BLaER1 (cell line): Measurements from ENCODE around the gene CD27.

Experiments used
- H3K27ac ChIP-seq: shearing (Covaris generic); formaldehyde crosslinking; 2 replicates; pipeline ENCODE4 v1.8.1; 2022
- H3K27me3 ChIP-seq: shearing (Covaris generic); formaldehyde crosslinking; 2 replicates; pipeline ENCODE4 v1.8.1; 2022
- H3K36me3 ChIP-seq: shearing (Covaris generic); formaldehyde crosslinking; 2 replicates; pipeline ENCODE4 v1.8.1; 2022
- H3K4me1 ChIP-seq: shearing (Covaris generic); formaldehyde crosslinking; 2 replicates; pipeline ENCODE4 v1.8.1; 2022
- H3K4me2 ChIP-seq: shearing (Covaris generic); formaldehyde crosslinking; 2 replicates; pipeline ENCODE4 v1.8.1; 2022
- H3K4me3 ChIP-seq: shearing (Covaris generic); formaldehyde crosslinking; 2 replicates; pipeline ENCODE4 v1.8.1; 2022
- H3K9ac ChIP-seq: shearing (Covaris generic); formaldehyde crosslinking; 2 replicates; pipeline ENCODE4 v1.8.1; 2022
- H3K9me3 ChIP-seq: shearing (Covaris generic); formaldehyde crosslinking; 2 replicates; pipeline ENCODE4 v1.8.1; 2022
- H4K20me1 ChIP-seq: shearing (Covaris generic); formaldehyde crosslinking; 2 replicates; pipeline ENCODE4 v1.8.1; 2022
- Cebpa-rat ChIP-seq: shearing (Covaris generic); IDR thresholded peaks from 2 replicates; pipeline ENCODE4 v1.8.1; 2022

The CD27 gene

GRCh38 chr12:6450869-6451347 is 6.2 kb downstream of the CD27 start:
- peak overlapping the region; percentile 75 for H3K4me3 ChIP-seq
- H4K20me1 ChIP-seq: no peaks in the 10 kb centered on the region
- peak overlapping the region; percentile 94 for H3K27ac ChIP-seq
- peaks cover 26% of the 10 kb centered on the region for H3K36me3 ChIP-seq
- TF ChIP-seq Cebpa-rat: no peak
- H3K9me3 ChIP-seq: no peaks in the 10 kb centered on the region
- H3K9ac ChIP-seq: peak overlapping the region; percentile 87
- no peaks in the 10 kb centered on the region for H3K27me3 ChIP-seq
- peaks cover 78% of the 10 kb centered on the region for H3K4me1 ChIP-seq
- peak overlapping the region; percentile 98 for H3K4me2 ChIP-seq

GRCh38 chr12:6451348-6452244 is 6.8 kb downstream of the CD27 start, which contains the start of gene TAPBPL:
Gene TAPBPL, plus strand, starts transcription at chr12:6452042. Its CDS starts 207 bp downstream, at chr12:6452249.
- TF ChIP-seq Cebpa-rat: no peak
- Histone ChIP-seq H3K4me1 (peaks cover 71% of the 10 kb centered on the region), H4K20me1 (no peaks in the 10 kb centered on the region), H3K4me2 (peak within 1 kb of the TSS; percentile 98), H3K36me3 (peaks cover 32% of the 10 kb centered on the region), H3K27me3 (no peaks in the 10 kb centered on the region), H3K9ac (peak within 1 kb of the TSS; percentile 87), H3K27ac (peak within 1 kb of the TSS; percentile 94), H3K4me3 (peak within 1 kb of the TSS; percentile 75), H3K9me3 (no peaks in the 10 kb centered on the region)

- TF ChIP-seq Cebpa-rat: no peak
- H3K36me3 ChIP-seq: peaks cover 40% of the 10 kb centered on the region
- H3K4me1 ChIP-seq: peaks cover 69% of the 10 kb centered on the region
- peak overlapping the region; percentile 98 for H3K4me2 ChIP-seq
- H3K4me3 ChIP-seq: peak overlapping the region; percentile 75
- H3K27me3 ChIP-seq: no peaks in the 10 kb centered on the region
- peak overlapping the region; percentile 94 for H3K27ac ChIP-seq
- H3K9me3 ChIP-seq: no peaks in the 10 kb centered on the region
- no peaks in the 10 kb centered on the region for H4K20me1 ChIP-seq
- peak overlapping the region; percentile 87 for H3K9ac ChIP-seq
These were observed 7.6 kb downstream of the CD27 start for GRCh38 chr12:6452245-6452943.

- Histone ChIP-seq H3K36me3 (peaks cover 47% of the 10 kb centered on the region), H3K27ac (peak overlapping the region; percentile 94), H4K20me1 (no peaks in the 10 kb centered on the region), H3K4me1 (peaks cover 69% of the 10 kb centered on the region), H3K4me2 (peak overlapping the region; percentile 98), H3K9ac (peak overlapping the region; percentile 87), H3K27me3 (no peaks in the 10 kb centered on the region), H3K4me3 (peak overlapping the region; percentile 75), H3K9me3 (no peaks in the 10 kb centered on the region)
- TF ChIP-seq Cebpa-rat: no peak
These were observed 8.3 kb downstream of the CD27 start for GRCh38 chr12:6452944-6453630.

- TF ChIP-seq Cebpa-rat: no peak
- Histone ChIP-seq H3K4me3 (no peak overlapping the region), H3K27ac (no peak overlapping the region), H3K4me1 (peaks cover 77% of the 10 kb centered on the region), H3K36me3 (peaks cover 78% of the 10 kb centered on the region), H3K4me2 (peak overlapping the region; percentile 18; the same call in 1 of the 2 replicates), H3K27me3 (no peaks in the 10 kb centered on the region), H3K9ac (no peak overlapping the region), H4K20me1 (no peaks in the 10 kb centered on the region), H3K9me3 (no peaks in the 10 kb centered on the region)
These were observed 12.6 kb downstream of the CD27 start for GRCh38 chr12:6457220-6457945.

DNA sequence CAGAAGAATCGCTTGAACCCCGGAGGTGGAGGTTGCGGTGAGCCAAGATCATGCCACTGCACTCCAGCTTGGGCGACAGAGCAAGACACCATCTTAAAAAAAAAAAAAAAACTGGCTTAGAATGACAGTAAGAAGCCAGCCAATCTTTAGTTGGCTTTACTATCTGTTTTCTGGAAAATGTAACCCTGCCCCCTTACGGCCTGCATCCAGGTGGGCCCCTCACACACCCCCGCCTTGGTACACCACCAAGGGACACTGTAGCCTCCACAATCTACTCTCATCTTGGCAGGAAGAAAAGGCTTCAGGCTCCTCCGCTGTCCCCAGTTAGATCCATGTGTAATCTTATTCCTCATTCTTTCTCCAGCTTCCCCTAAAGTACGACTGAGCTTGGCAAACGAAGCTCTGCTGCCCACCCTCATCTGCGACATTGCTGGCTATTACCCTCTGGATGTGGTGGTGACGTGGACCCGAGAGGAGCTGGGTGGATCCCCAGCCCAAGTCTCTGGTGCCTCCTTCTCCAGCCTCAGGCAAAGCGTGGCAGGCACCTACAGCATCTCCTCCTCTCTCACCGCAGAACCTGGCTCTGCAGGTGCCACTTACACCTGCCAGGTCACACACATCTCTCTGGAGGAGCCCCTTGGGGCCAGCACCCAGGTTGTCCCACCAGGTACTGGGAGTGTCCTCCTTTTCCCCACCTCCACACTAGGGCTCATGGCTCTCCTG is 13.7 kb downstream of the CD27 start:
- H3K27ac ChIP-seq: peak overlapping the region; percentile 44
- H3K27me3 ChIP-seq: no peaks in the 10 kb centered on the region
- peak overlapping the region; percentile 87 for H3K4me2 ChIP-seq
- no peak for TF ChIP-seq Cebpa-rat
- no peaks in the 10 kb centered on the region for H3K9me3 ChIP-seq
- no peaks in the 10 kb centered on the region for H4K20me1 ChIP-seq
- H3K36me3 ChIP-seq: peaks cover 83% of the 10 kb centered on the region
- peak overlapping the region; percentile 34; the same call in 1 of the 2 replicates for H3K9ac ChIP-seq
- H3K4me3 ChIP-seq: no peak overlapping the region
- H3K4me1 ChIP-seq: peaks cover 77% of the 10 kb centered on the region

DNA sequence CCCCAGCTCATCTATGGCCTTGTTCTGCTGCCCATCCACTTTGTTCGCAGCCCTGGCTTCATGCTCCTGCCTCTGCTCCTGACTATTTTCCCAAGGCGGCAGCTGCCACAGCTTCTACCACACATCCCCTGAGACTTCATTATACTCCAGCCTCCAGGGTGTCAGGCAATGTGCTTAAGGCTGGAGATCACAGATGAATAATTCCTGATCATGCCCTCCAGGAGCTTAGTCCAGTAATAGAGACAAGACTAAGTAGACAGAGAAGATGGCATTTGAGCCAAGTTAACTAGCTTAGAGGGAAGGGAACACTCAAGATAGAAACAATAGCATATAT is 14.2 kb downstream of the CD27 start:
- Histone ChIP-seq H3K27me3 (no peaks in the 10 kb centered on the region), H3K9me3 (no peaks in the 10 kb centered on the region), H3K4me2 (peak overlapping the region; percentile 87), H4K20me1 (no peaks in the 10 kb centered on the region), H3K36me3 (peaks cover 83% of the 10 kb centered on the region), H3K9ac (peak overlapping the region; percentile 34; the same call in 1 of the 2 replicates), H3K27ac (peak overlapping the region; percentile 44), H3K4me1 (peaks cover 77% of the 10 kb centered on the region), H3K4me3 (no peak overlapping the region)
- no peak for TF ChIP-seq Cebpa-rat

GRCh38 chr12:6460751-6461371 is 16.1 kb downstream of the CD27 start:
- peak overlapping the region; percentile 23 for H3K4me3 ChIP-seq
- peak overlapping the region; percentile 87 for H3K4me2 ChIP-seq
- H3K36me3 ChIP-seq: peaks cover 84% of the 10 kb centered on the region
- no peak for TF ChIP-seq Cebpa-rat
- H3K27me3 ChIP-seq: no peaks in the 10 kb centered on the region
- H4K20me1 ChIP-seq: no peaks in the 10 kb centered on the region
- peaks cover 90% of the 10 kb centered on the region for H3K4me1 ChIP-seq
- peak overlapping the region; percentile 52 for H3K9ac ChIP-seq
- H3K27ac ChIP-seq: peak overlapping the region; percentile 82
- H3K9me3 ChIP-seq: no peaks in the 10 kb centered on the region
